Right lobe of liver (tissue), 4 donors: ENCODE results near the gene PALM3.

Experiments
- POLR2A ChIP-seq: fragments of 450-650 bp; IDR thresholded peaks from one replicate; pipeline ENCODE4 v1.6.1; 2017; ENCODE audit warnings: antibody characterized with exemption, mild to moderate bottlenecking
- TF ChIP-seq, protein P1 (sequence below), 4 donors: fragments of 200-600 bp in 3 of 4; fragments of 450-650 bp in 1 of 4; IDR thresholded peaks; one replicate each; pipeline versions ENCODE4 v1.5.1 to v1.8.0; 2016 to 2022; ENCODE audit warnings: antibody characterized with exemption in 4 of 4, mild to moderate bottlenecking in 2 of 4
- donor health status: DM: no; HTN: no; CAD: no.
- donor health status: DM: no; HTN: no; CAD: no.
- donor health status: DM: no; HTN: yes; CAD: no.

DNA sequence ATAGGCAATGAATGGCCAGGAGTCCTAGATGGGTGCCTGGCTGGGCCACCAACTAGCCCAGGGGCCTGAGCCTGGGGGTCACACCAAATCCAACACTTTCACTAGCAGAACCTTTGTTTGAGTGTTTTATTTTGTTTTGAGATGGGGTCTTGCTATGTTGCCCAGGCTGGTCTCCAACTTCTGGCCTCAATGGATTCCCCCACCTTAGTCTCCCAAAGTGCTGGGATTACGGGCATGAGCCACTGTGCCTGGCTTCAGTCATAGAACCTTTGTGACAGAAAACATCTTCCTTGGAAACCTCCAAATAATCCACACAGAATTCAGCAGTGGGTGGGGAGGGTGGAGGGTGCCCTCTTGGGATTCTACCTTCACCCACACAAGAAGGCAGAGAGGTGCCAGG is 49.6 kb upstream of the PALM3 start:
- TF ChIP-seq, protein P1, sequence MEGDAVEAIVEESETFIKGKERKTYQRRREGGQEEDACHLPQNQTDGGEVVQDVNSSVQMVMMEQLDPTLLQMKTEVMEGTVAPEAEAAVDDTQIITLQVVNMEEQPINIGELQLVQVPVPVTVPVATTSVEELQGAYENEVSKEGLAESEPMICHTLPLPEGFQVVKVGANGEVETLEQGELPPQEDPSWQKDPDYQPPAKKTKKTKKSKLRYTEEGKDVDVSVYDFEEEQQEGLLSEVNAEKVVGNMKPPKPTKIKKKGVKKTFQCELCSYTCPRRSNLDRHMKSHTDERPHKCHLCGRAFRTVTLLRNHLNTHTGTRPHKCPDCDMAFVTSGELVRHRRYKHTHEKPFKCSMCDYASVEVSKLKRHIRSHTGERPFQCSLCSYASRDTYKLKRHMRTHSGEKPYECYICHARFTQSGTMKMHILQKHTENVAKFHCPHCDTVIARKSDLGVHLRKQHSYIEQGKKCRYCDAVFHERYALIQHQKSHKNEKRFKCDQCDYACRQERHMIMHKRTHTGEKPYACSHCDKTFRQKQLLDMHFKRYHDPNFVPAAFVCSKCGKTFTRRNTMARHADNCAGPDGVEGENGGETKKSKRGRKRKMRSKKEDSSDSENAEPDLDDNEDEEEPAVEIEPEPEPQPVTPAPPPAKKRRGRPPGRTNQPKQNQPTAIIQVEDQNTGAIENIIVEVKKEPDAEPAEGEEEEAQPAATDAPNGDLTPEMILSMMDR (IDR thresholded peaks at IDR 0.05), result no peak
- no peak for TF ChIP-seq POLR2A
